ENCODE results near the gene SLC25A4. TPM values are rescaled to one million over a fixed set of nuclear protein-coding genes. Genes with fewer than 3 reads are reported as not detected.
A peak's percentile ranks its signal among the peaks of the same experiment; 100 is the strongest.

Gene SLC25A4
- total and polyA plus RNA-seq, 10 of the 15 experiments (the other 5 are each of a cell fraction or from before 2014, with no cell fraction given): 12.6 to 161 (median 38.2) TPM

DNA sequence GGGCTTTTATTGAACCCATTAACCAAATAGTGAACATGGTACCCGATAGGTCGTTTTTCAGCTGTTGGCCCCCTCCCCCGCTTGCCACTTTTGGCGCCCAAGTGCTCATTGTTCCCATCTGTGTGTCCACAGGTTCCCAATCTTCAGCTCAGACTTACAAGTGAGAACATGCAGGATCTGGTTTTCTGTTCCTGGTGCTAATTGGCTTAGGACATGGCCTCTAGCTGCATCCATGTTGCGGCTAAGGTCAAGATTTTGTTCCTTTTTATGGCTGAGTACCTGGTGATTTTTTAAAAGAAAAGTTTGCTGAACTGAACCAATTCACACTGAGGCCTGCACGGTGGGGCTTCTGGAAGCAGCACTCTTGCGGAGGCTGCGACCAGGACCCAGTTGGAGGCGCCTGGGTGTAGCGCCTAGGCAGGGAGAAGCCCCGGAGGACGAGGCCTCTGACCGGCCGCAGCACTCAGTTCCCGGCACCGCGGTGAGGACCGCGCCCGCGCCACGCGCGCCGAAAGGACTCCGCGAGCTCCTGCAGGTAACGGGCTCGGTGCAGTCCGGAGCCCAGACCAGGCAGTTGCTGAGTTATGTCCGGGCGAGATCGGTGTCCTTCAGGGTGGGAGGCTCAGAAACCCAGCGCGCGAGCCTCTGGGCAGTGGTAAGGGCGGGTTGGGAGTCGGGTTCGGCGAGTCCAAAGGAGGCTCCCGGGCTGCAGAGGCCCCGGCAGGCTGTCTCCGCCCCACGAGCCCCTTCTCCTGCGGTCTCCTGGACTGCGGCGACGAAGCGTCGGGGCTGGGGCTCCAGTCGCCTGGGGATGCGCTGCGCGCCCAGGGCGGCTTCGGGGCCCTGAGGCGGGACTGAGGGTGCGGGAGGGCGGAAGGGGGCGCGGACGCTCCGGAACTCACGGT lies 15.8 kb upstream of the SLC25A4 start:
- Histone ChIP-seq H3K36me3 (ENCODE audit: control insufficient read depth in 2 of 2, insufficient read depth in 2 of 2, low read length in 1 of 2) (no peaks in the 10 kb centered on the region), H3K27me3 (replicated peaks in 1 of 2; ENCODE audit: control insufficient read depth in 2 of 2, insufficient read depth in 2 of 2, low read length in 1 of 2) (peaks cover 0 to 8% of the 10 kb centered on the region in 2 experiments; a peak in 2 of 4 replicates), H3K4me2 (ENCODE audit: control insufficient read depth, insufficient read depth) (peak overlapping the region; percentile 72), H3K4me3 (no peak overlapping the region), H3K27ac (ENCODE audit: control insufficient read depth, insufficient read depth) (no peak overlapping the region), H3K9ac (ENCODE audit: control insufficient read depth, insufficient read depth, low read length) (no peak overlapping the region), H2AFZ (ENCODE audit: control insufficient read depth, low read depth, low read length) (no peak overlapping the region), H3K9me3 (replicated peaks; ENCODE audit: control insufficient read depth, insufficient read depth, low read length) (no peaks in the 10 kb centered on the region; the same call in 1 of the 3 replicates), H3K4me1 (ENCODE audit: control insufficient read depth, insufficient read depth, low read length) (peaks cover 8% of the 10 kb centered on the region; the same call in 1 of the 2 replicates), H3K79me2 (ENCODE audit: control insufficient read depth, insufficient read depth, low read length) (no peaks in the 10 kb centered on the region), H4K20me1 (ENCODE audit: control insufficient read depth, insufficient read depth) (no peaks in the 10 kb centered on the region)
- ChIA-PET SMC1A (ENCODE audit: uncharacterized antibody, unreplicated experiment) (no interaction called here), CTCF (interaction anchor here (0.6 to 1.5 kb wide), 3 partner anchors 48 to 95 kb away, joined by 3 to 4 read pairs (median 4); no protein-coding TSS in a partner anchor), RAD21 (ENCODE audit: unreplicated experiment) (no interaction called here), POLR2A (interaction anchor here (0.5 kb wide), 1 partner anchor 176 kb away, joined by 3 read pairs; no protein-coding TSS in a partner anchor)
- ATAC-seq (no peak), DNase-seq (ENCODE audit: low read depth, low spot score) (no peak), FAIRE-seq (no peak)
- no TSS peak for BruUV-seq (replicated peaks)
- intact Hi-C loops (cut with micrococcal nuclease; ENCODE audit: unreplicated experiment): no loop called here
- 52% methylated on average over 54 of the region's 64 CpGs for WGBS (ENCODE audit: insufficient coverage, insufficient replicate concordance, low lambda C conversion rate, missing lambda C conversion rate)
- in situ Hi-C loops (cut with MboI): no loop called here
- TF ChIP-seq MTA2 (IDR thresholded peaks at IDR 0.05; ENCODE audit: low read depth) (no peak), SUZ12 (IDR thresholded peaks at IDR 0.05; ENCODE audit: unreplicated experiment) (peak; percentile 70), KLF5 (IDR thresholded peaks at IDR 0.05; ENCODE audit: partially characterized antibody) (no peak)
